GM21723 (cell line): ENCODE data around the gene SSRP1.
A peak's percentile ranks its signal among the peaks of the same experiment; 100 is the strongest.

Source experiments
- ATAC-seq: cut with Tn5 transposase; IDR thresholded peaks from one replicate; pipeline ENCODE4 v1.9.1; 2021; ENCODE audit warnings: mild to moderate bottlenecking, moderate library complexity; ENCODE audit not compliant: unreplicated experiment

Gene SSRP1

DNA sequence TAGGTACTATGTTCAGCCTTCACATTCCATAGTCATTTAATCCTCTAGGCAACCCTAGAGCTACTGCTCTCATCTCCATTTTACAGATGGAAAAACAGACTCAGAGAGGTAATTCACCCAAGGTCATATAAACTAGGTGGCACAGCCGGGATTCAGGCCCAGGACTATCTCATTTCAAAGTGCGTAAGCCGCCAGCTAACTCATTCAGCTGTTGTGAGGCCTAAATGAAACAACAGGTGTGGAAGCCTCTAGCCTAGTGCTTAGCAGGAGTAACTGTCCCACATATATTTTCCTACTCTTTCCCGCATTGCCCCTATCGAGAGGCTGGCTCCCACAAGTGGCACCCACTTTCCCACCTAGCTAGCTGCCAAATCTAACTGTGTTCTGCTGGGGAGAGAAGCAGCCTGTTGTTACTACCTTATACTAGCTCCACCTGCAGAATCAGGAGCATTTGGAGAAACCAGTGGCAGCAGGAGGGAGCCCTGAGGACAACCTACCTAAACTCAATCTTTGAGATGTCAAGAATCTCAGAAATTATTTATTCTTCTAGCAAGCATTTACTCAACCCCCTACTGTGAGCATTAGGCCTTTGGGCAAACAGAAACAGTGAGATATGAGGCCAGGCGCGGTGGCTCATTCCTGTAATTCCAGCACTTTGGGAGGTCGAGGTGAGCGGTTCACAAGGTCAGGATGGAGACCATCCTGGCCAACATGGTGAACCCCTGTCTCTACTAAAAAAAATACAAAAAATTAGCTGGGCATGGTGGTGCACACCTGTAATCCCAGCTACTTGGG is 24.4 kb upstream of the SSRP1 start:
- no peak for ATAC-seq

DNA sequence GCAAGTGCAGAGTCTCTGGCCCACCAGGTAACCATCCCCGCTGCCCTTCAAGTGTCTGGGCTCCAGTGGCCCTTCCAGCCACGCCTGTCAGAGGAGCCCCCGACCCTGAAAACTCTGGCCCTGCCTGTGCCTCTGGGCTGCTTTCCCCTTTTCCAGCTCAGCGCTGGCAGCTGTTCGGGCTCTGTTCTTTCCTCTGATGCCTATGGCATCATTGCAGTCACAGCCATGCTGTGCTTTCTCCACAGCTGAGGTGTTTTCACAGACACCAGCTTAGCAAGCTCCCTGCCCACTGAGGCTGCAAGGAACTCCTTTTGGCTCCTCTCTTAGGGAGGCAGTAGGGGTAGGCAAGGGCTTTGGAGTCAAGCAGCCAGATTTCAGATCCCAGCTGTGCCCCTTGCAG is 23.7 kb upstream of the SSRP1 start:
- no peak for ATAC-seq

DNA sequence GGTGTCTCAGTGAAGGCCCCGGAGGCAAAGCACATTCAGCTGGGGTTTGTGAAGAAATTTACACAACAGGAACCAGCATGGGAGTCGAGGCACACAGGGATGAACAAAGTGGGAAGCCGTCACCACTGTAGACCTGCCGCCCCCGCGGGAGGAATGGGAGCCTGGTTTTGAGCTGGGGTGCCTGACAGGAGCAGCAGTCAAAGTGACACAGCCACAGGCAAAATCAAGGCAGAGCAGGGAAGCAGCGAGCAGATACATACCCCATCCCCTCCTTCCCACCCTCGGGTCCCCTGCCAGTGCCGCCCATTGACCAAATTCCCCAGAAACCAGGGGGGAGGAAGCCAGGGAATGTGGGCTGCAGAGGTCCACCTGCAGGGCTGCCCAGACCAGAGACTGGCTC is 23.3 kb upstream of the SSRP1 start:
- ATAC-seq = no peak

DNA sequence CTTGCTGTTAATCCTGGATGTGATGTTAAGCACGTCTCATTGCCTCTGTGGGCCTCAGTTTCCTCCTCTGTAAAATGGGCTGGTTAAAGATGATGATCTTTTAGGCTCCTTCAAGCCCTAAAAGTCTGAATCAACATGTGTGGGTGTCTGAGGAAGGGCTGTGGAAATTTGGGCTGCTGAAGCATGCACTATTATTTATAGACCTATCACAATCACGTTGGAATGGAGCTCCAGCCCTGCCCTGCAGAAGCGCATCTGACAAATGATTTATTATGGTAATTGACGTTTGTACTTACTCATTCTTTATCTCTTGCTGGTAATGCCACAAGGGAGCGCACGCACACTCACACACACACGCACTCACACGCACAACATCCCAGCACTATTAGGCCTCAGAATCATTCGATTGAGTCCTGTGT is 22.9 kb upstream of the SSRP1 start:
- ATAC-seq = no peak

DNA sequence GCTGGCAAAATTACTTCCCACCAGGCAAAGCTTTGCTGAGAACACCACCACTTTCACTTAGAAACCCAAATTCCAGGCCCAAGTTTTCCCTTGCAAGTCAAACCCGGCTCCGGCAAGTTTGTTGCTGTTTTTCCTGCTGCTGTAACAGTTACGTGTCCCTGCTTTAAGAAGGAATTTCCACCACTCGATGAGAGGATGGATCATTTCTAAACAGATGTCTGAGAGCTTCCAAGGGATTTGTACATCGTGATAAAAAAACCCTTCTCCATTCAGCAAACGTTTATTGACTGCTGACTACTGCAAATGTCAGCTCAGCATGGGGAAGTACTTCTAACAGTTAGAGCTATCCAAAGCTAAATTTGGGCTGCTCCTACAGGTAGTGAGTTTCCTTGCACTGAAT is 22.2 kb upstream of the SSRP1 start:
- no peak for ATAC-seq

DNA sequence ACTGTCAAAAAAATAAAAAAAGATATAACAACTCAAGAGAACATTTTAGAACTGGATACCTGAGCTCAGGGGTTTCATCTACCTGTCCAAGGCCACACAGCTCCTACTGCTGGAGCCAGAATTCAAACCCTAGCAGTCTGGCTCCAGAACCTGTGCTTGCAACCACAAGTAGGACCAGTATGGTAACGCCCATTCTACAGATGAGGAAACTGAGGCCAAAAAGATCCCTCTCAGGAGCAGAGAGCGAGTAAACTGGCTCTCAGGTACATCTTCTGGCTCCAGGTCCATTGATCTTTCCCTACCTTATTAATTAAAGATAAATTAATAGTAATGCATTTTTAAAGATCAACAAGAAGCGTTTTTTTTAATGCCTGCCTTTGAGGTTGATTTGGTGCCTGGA is 21.6 kb upstream of the SSRP1 start:
- ATAC-seq = no peak

DNA sequence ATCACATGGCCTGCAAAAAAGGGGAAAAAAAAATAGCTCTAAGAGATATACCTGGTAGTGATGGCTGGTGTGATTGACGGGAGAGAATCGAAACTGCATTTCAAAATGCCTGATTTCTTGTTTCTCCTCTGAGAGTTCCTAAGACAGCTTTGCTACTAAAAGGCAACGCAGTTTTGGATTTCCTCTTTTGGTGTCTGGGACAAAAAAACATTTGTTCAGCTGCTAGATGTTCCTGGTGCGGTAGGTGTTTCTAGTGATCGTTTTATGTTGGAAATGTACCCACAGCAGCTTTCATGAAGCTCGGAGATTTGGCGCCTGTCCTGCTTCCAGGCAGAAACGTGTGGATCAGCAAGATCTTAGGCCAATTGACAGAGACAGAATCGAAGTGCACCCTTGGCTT is 20.6 kb upstream of the SSRP1 start:
- no peak for ATAC-seq

DNA sequence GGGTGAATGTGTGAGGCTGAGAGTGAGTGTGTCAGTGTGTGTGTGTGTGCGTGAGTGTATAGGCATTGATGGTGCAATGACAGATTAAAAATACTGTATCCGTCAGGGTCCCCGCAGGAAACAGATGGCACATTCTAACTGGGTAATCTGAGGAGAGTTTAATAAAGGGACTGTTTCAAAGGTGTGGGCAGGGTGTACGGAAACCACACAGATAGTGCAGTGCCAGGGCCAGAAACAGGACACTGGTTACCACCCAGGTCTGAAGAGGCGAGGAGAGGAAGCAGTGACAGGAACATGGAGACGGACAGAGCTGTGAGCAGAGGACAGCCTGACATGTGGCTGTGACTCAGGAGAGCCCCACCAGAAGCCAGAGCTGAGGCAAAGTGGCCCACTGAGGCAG is 19.0 kb upstream of the SSRP1 start:
- ATAC-seq = no peak

DNA sequence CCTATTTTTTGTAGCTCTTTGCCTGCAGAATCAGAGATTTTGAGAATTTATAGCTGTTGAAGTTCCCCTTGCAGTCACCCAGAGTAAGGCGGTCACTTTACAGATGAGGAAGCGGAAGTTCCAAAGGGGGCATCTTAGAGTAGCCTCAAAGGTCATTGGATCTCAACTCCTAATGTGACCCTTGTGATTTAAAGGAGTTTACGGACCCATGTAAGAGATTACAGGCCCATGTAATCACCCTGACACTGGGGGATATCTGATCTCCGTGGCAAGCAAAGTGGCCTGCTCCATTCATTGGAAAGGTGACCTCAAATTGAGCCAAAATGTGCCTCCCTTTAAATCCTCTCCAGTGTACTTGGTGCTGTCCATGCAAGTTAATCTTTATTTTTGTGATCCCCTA is 18.2 kb upstream of the SSRP1 start:
- no peak for ATAC-seq

DNA sequence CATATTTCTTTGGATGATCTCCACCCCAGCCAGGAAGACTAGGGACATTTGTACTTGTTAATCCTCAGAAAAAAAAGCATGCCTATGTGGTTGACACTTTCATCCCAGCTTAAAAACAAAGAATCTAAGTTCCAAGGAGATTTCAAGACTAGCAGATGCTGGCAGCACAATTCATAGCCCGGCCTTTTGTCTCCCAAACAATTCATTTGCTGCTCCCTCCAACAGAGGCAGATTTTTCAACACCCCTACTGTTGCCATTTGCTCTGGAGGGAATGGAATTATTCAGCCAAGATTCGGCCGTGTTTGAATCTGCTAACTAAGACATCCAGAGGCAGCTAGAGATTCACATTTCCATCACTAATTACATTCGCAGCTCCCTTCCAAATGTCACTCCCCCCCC is 17.8 kb upstream of the SSRP1 start:
- no peak for ATAC-seq

DNA sequence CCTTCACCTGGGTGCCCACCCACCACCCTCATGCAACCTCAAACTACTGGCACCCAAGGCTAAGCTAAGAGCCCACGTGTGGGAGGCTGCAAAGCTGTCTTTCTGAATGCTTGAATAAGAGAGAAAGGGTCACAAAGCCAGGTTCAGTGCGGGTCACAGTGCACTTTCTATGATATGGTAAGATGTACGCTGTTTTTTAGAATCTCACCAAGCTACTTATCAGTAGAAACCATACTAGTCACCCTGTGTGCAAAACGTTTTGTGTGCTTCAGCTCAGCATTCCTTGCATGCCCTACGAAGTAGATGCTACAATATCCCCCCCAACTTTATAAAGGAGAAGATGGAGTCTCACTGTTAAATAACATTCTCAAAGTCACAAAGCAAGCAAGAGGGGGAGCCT is 17.3 kb upstream of the SSRP1 start:
- no peak for ATAC-seq

DNA sequence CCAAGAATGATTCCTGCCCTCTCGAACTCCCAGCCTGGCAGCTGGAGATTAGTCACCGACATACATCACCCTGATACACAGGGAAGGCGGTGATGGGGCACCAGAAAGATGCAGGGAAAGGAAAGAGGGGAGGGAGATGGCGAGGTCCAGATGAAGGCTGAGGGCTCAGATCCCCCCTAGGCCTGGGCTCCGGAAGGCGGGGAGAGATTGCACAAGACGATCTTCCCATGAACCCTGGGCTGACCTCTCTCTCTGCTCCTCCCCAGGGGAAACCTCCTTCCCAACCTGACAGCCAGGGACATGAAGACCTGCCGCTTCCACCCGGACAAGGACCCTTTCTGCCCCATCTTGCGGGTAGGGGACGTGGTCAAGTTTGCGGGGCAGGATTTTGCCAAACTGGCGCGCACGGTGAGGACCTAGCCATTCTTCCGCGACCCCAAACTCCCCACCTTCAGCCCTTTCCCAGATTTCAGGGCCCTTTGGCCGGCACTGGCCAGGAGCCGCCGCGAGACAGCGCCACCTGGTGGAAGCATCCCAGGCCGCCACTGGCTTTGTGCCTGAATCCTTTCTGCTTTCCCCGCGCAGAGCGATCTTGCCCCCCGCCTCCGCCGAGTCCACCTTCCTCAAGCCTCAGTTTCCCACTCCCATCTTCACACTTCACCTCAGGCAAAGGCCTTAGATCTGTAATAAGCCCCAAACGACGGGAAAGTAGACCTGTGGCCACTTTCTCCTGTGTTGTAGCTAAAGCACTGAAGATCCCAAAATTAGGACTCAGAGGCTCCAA is 14.0 kb upstream of the SSRP1 start:
- peak; percentile 62 for ATAC-seq

DNA sequence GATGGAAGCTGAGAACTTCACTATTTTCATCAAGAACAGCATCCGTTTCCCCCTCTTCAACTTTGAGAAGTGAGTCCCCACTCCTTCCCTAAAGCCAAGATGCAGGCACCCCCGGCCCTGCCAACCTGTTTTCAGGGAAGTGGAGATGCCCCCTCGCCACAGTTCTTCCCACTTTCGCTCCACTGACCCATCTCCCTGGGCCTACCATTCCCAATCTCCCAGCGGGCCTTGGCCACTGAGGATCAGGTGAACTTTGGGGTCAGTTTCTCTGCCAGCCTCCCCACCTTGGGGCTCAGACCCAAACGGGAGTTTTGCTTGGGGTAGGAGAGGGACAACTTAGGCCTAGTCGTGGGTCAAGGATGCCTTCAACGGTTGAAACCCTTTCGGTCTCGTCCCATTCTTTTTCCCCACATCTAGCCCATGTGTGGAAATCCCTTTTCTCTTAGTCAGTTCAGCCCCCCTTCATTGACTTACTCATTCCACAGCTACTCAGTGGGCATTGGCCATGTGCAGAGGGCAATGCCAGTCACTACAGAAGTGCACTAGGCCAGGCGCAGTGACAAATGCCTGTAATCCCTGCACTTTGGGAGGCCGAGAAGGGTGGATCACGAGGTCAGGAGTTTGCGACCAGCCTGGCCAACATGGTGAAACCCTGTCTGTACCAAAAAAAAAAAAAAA is 13.1 kb upstream of the SSRP1 start:
- ATAC-seq = no peak

DNA sequence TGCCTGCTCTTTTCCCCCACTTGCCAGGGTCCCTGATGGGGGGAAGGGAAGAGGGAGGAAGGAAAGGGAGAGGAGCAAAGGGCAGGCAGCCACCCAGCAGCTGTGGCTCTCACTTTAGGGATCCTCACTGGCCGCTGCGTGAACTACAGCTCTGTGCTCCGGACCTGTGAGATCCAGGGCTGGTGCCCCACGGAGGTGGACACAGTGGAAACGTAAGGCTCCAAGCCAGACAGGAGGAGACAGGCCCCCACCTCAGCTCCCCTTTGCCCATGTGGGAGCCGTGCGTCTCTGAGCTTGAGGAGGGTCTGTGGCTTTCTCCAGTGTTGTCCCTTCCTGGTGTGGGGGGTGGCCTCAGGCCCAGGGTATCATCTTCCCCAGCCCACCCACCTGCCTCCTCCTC is 12.4 kb upstream of the SSRP1 start:
- ATAC-seq = no peak

DNA sequence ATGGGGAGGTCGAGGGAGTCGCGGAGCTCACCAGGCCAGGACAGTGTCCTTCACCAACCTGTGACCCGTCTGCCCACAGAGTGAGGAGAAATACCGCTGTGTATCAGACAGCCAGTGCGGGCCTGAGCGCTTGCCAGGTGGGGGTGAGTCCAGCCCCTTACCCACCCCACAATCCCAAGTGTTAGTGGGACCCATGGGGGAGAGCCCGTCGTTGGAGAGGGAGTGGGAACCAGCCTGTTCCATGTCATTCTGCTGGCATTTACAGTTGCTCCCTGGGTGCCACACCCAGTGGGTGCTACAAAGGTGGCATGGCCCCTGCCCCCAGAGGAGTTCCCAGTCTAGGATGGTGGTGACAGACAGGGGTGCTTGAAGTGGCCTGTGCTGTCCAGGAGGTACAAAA is 11.6 kb upstream of the SSRP1 start:
- no peak for ATAC-seq

DNA sequence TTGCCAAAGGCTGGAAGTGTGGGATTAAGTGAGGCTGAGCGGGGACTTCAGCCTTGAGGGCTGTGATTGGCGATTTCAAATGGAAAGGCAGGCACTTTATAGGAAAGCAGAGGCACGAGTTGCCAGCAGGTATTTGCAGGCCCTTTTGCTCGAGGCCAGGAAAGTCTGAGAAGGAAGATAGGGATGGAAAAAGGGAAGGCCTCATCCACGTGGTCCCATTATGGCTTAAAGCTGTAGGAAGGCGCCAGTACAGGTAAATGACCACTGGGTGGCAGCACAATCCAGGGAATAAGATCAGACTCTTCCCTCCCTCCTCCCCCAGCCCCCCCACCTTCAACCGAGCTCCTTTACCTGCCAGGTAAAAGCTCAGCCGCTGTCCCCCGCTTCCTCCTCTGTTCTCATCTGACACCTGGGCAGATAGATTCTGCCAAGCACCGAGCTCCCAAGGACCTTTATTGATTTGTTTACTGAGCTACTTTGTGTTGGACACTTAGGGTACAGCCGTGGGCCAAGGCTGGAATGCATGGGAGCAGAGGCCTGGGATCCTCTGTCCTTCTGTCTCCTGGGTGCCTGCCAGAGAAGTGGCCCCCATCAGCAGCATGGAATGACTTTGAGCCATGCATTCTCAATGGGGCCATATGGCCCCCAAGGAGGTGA is 10.0 kb upstream of the SSRP1 start:
- ATAC-seq = peak; percentile 71

DNA sequence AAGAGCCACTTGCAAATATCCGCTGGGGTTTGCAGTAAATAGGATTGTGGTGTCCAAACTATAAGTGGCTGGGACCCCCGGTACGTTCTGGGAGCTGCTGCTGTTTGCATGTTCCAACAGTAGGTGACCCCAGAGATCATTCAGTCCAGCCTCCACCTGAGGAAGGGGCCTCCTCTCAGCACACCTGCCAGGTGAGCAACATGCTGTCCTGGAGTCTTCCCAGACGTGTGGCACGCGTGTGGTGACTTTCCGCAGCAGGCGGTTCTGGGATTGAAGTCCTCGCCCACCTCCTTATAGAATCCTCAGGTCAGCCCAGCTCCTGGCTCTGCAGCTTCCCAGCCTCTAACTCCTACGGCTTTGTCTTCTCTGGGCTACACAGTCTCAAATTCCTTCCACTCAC is 9.1 kb upstream of the SSRP1 start:
- no peak for ATAC-seq

DNA sequence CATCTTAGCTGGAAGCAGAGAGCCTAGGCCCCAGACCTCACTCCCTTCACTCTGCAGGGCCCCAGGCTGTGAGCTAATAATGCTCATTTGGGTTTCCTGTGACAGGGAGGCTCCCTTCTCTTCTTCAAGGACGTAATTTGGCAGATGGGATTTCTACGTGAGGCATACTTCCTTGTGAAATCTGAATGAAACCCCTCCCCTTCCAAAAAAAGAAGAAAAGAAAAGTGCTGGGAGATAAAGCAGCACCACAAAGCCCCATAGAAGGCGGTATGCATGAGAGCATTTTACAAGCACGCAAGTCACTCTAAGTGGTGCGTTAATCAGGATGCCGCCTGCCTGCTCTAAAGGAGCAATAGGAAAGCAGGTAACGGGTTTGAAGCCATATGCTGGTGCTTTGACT is 8.1 kb upstream of the SSRP1 start:
- no peak for ATAC-seq

DNA sequence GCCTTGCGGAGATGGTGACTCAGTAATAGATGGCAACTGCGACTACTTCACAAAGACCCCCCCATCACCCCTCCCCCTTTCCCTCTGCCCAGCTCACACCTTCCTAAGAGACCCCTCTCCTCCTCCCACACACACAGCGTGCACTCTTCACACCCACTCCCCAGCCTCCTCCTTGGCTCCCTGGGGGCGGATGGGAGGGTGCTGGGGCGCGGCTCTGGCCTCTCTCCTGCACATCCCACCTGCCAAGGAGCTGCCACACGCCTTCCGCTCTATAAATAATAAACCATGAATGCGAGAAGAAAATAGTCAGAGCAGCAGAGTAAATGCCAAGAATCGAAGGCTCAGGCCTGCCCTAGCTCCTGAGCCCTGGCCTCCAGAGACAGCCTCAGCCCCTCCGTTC is 7.0 kb upstream of the SSRP1 start:
- no peak for ATAC-seq

DNA sequence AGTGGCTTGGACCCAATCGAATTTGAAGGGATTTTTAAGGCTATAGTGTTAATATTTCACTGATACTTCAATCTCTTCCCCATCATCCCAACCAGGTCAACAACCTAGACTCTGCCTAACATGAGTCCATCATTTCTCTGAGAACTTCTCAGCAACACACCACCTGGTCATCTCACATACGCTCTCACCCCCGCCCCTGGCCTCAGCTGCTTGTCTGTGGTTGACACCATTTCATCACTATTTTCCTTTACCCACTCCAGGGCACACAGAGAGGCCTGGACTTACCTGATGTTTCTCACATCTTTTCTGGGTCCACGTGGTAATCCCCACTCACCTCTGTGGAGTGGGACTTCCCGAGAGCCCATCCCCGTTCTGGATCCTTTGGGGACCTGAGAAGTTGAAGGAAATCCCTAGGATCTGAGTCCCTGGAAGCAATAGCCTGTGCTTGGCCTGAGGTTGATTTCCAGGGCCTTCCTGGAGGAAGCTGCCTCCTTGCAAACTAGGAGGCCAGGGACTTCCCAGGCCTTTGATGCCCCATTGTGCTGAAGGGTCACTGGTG is 5.6 kb upstream of the SSRP1 start:
- no peak for ATAC-seq

DNA sequence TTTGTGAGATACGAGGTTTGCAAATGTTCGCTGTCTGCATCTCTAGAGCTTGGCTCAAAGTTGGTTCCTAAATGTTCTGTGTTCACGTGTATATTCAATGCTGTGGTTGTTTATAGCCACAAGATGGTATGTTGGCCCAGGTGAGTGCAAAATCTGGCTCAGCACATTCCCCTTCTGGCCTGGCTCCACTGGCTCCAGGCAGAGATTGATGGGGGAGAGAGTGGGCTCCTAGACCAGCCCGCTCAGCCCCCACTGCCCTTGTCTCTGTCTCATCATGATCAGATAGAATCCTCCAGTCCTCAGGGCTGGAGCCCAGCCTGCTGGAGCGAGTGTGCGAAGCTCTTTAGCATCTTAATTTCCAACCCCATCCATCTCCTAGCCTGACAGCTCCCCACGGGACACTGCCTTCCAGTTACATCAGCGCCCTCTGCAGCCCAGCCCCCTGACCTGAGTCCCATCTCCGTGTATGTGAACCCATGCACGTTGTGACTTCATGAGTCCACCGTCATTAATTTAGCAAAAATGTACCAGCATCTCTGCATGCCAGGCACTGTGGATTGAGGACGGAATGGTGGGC is 4.4 kb upstream of the SSRP1 start:
- ATAC-seq = no peak
